Activated T-cell treated with anti-CD3 and anti-CD28 coated beads, Interleukin-2, amount 50 U/mL, for 4 hours (primary cell): Measurements from ENCODE around the gene ACTN3. TPM values are rescaled to one million over a fixed set of nuclear protein-coding genes. Genes with fewer than 3 reads are reported as not detected.

ENCODE experiments used
- ATAC-seq, 2 donors: fragments of 200-7000 bp; cut with Tn5 transposase; one replicate each; pipeline ENCODE4 v1.10.0; 2021
- DNase-seq: peaks from one replicate; pipeline ENCODE4 v3.0.0-alpha.2; 2020
- H3K27me3 Mint-ChIP-seq: one replicate; pipeline ENCODE4 v1.8.0; 2021; ENCODE audit warnings: low read depth, mixed read lengths
- H3K36me3 Mint-ChIP-seq: one replicate; pipeline ENCODE4 v1.8.0; 2022; ENCODE audit warnings: mixed read lengths; ENCODE audit not compliant: insufficient read depth
- H3K4me1 Mint-ChIP-seq: one replicate; pipeline ENCODE4 v1.8.0; 2021; ENCODE audit warnings: low read depth, mixed read lengths
- H3K4me3 Mint-ChIP-seq: one replicate; pipeline ENCODE4 v1.8.0; 2021; ENCODE audit warnings: mild to moderate bottlenecking, moderate library complexity, mixed read lengths
- H3K9me3 Mint-ChIP-seq: one replicate; pipeline ENCODE4 v1.8.0; 2021; ENCODE audit warnings: mixed read lengths
- total RNA-seq, 3 donors: library from RNA; stranded (reverse); gene quantifications; one replicate each; pipeline ENCODE4 v1.2.1, GENCODE V29; 2021

Gene ACTN3
- total RNA-seq, 3 donors from 2014 or later, result 0.08 to 0.18 TPM; not detected in 1

- no peak overlapping the region for H3K4me3 Mint-ChIP-seq
- no peaks in the 10 kb centered on the region for H3K27me3 Mint-ChIP-seq
- no peak for DNase-seq
- peaks cover 21% of the 10 kb centered on the region for H3K4me1 Mint-ChIP-seq
- peaks cover under 1% of the 10 kb centered on the region for H3K36me3 Mint-ChIP-seq
- ATAC-seq, result no peak
- no peaks in the 10 kb centered on the region for H3K9me3 Mint-ChIP-seq
These were observed 65.8 kb downstream of the ACTN3 start for GRCh38 chr11:66612458-66612857.

Other genes with a start within 250 kb of the ACTN3 start
- 1 to 10 TPM in 1 of 3 donors, under 1 TPM in 2; 0.65 to 1.5 (median 0.82) TPM for gene CD248, start 229.9 kb upstream of the ACTN3 start, total RNA-seq
- gene RIN1, start 210.5 kb upstream of the ACTN3 start, total RNA-seq, result 1 to 10 TPM; 1.4 to 2.2 (median 1.7) TPM
- gene BRMS1, start 201.8 kb upstream of the ACTN3 start, total RNA-seq, result 100 to 1,000 TPM in 1 of 3 donors, 10 to 100 TPM in 2; 91.1 to 105 (median 94.9) TPM
- 10 to 100 TPM in 1 of 3 donors, 1 to 10 TPM in 2; 6.4 to 10.3 (median 8.0) TPM for gene B4GAT1, start 199.3 kb upstream of the ACTN3 start, total RNA-seq
- gene SLC29A2, start 175.1 kb upstream of the ACTN3 start, total RNA-seq, result 10 to 100 TPM; 10.5 to 15.7 (median 11.4) TPM
- gene NPAS4, start 125.9 kb upstream of the ACTN3 start, total RNA-seq, result not detected
- 100 to 1,000 TPM; 124 to 141 (median 129) TPM for gene MRPL11, start 108.1 kb upstream of the ACTN3 start, total RNA-seq
- gene PELI3, start 80.0 kb upstream of the ACTN3 start, total RNA-seq, result 1 to 10 TPM; 4.9 to 8.5 (median 7.8) TPM
- gene DPP3, start 66.5 kb upstream of the ACTN3 start, total RNA-seq, result 100 to 1,000 TPM; 123 to 142 (median 132) TPM
- gene BBS1, start 36.3 kb upstream of the ACTN3 start, total RNA-seq, result 10 to 100 TPM; 13.1 to 13.8 (median 13.6) TPM
- 1 to 10 TPM; 6.3 to 7.3 (median 6.4) TPM for gene ZDHHC24, start 855 bp upstream of the ACTN3 start, total RNA-seq
- gene CTSF, start 21.7 kb downstream of the ACTN3 start, total RNA-seq, result under 1 TPM; 0.33 to 0.89 (median 0.63) TPM
- gene CCDC87, start 46.2 kb downstream of the ACTN3 start, total RNA-seq, result under 1 TPM; 0.08 to 0.16 (median 0.13) TPM
- 10 to 100 TPM; 24.5 to 25.3 (median 25.1) TPM for gene CCS, start 46.3 kb downstream of the ACTN3 start, total RNA-seq
- 100 to 1,000 TPM; 201 to 223 (median 206) TPM for gene RBM14, start 69.7 kb downstream of the ACTN3 start, total RNA-seq
- 100 to 1,000 TPM; 135 to 150 (median 138) TPM for gene RBM4, start 91.8 kb downstream of the ACTN3 start, total RNA-seq
- 10 to 100 TPM in 2 of 3 donors, 1 to 10 TPM in 1; 9.0 to 14.9 (median 12.5) TPM for gene RBM4B, start 131.0 kb downstream of the ACTN3 start, total RNA-seq
- under 1 TPM; 0.81 to 0.92 (median 0.82) TPM for gene SPTBN2, start 182.3 kb downstream of the ACTN3 start, total RNA-seq